Endodermal cell (in vitro differentiated cells): ENCODE measurements around the gene RBPJL. TPM values are rescaled to one million over a fixed set of nuclear protein-coding genes. Genes with fewer than 3 reads are reported as not detected.
A peak's percentile ranks its signal among the peaks of the same experiment; 100 is the strongest.

Experiments
- DNase-seq: peaks from one replicate; pipeline ENCODE4 v3.0.0-alpha.2; 2017
- H3K27ac ChIP-seq: 2 replicates; pipeline ENCODE4 v1.5.1; 2013; ENCODE audit warnings: mild to moderate bottlenecking, low read depth, low read length, moderate library complexity
- H3K27me3 ChIP-seq: 2 replicates; pipeline ENCODE4 v1.6.1; 2013; ENCODE audit warnings: mild to moderate bottlenecking, low read length, moderate library complexity; ENCODE audit not compliant: insufficient read depth, control insufficient read depth, poor library complexity, severe bottlenecking
- H3K36me3 ChIP-seq: 2 replicates; pipeline ENCODE4 v1.7.0; 2013; ENCODE audit warnings: mild to moderate bottlenecking, low read length, moderate library complexity; ENCODE audit not compliant: control insufficient read depth, insufficient read depth
- H3K4me1 ChIP-seq: one replicate; pipeline ENCODE4 v1.7.0; 2013; ENCODE audit warnings: low read length; ENCODE audit not compliant: control insufficient read depth, insufficient read depth
- H3K4me3 ChIP-seq: 2 replicates; pipeline ENCODE4 v1.5.1; 2013; ENCODE audit warnings: mild to moderate bottlenecking, low read length, moderate library complexity
- H3K9ac ChIP-seq: 2 replicates; pipeline ENCODE4 v1.6.1; 2013; ENCODE audit warnings: mild to moderate bottlenecking, low read length, moderate library complexity; ENCODE audit not compliant: poor library complexity, severe bottlenecking; ENCODE audit errors: extremely low read depth
- H3K9me3 ChIP-seq: 2 replicates; pipeline ENCODE4 v1.6.1; 2013; ENCODE audit warnings: mild to moderate bottlenecking, low read length, moderate library complexity; ENCODE audit not compliant: control insufficient read depth
- H3K27ac Mint-ChIP-seq: 2 replicates; pipeline ENCODE4 v1.8.0; 2020; ENCODE audit warnings: mixed read lengths
- H3K27me3 Mint-ChIP-seq: 2 replicates; pipeline ENCODE4 v1.8.0; 2021; ENCODE audit warnings: mild to moderate bottlenecking, mixed read lengths; ENCODE audit not compliant: insufficient read depth
- H3K36me3 Mint-ChIP-seq: 2 replicates; pipeline ENCODE4 v1.8.0; 2020; ENCODE audit warnings: low read depth, mixed read lengths
- H3K4me1 Mint-ChIP-seq: 2 replicates; pipeline ENCODE4 v1.8.0; 2020; ENCODE audit warnings: mixed read lengths
- H3K4me3 Mint-ChIP-seq: 2 replicates; pipeline ENCODE4 v1.8.0; 2020; ENCODE audit warnings: mild to moderate bottlenecking, moderate library complexity, mixed read lengths
- H3K9me3 Mint-ChIP-seq: 2 replicates; pipeline ENCODE4 v1.8.0; 2020; ENCODE audit warnings: mild to moderate bottlenecking, mixed read lengths
- CTCF ChIP-seq: fragments of 200-600 bp; sonication (generic); conservative IDR thresholded peaks from 2 replicates; pipeline ENCODE4 v1.5.0; 2021; ENCODE audit warnings: antibody characterized with exemption, mild to moderate bottlenecking
- WGBS, 2 experiments: methylation state at CpG; one replicate each; pipeline versions ENCODE4 v1.1.5 to v1.1.7; 2013; ENCODE audit warnings: missing lambda C conversion rate in 2 of 2, mixed read lengths in 1 of 2; ENCODE audit not compliant: insufficient coverage in 1 of 2, insufficient read length in 1 of 2; 5-methylcytosine and 5-hydroxymethylcytosine counted together
- total RNA-seq, 2 donors: library from RNA; stranded (reverse); fragmentation: NEBNext Ultra II Directional in 1 of 2; extraction: Animal tissue kit (Norgen Biotek cat#: 25700) in 1 of 2; gene quantifications; 2 replicates in 1 of 2; 3 replicates in 1 of 2; pipeline ENCODE4 v1.2.1, GENCODE V29; 2021

Gene RBPJL
- total RNA-seq, 2 donors from 2014 or later = not detected

GRCh38 chr20:45341939-45342854 lies 35.6 kb downstream of the RBPJL start:
- Histone ChIP-seq H3K4me1 (peaks cover 57% of the 10 kb centered on the region), H3K9me3 (no peaks in the 10 kb centered on the region), H3K36me3 (peaks cover 13% of the 10 kb centered on the region), H3K4me3 (peak overlapping the region; percentile 95), H3K9ac (peak overlapping the region; percentile 75), H3K27ac (peak overlapping the region; percentile 68), H3K27me3 (no peaks in the 10 kb centered on the region)
- H3K27me3 Mint-ChIP-seq = no peaks in the 10 kb centered on the region
- peaks cover 11% of the 10 kb centered on the region for H3K36me3 Mint-ChIP-seq
- H3K9me3 Mint-ChIP-seq = no peaks in the 10 kb centered on the region
- peak; percentile 89 for DNase-seq
- no peak for TF ChIP-seq CTCF
- peaks cover 95% of the 10 kb centered on the region for H3K4me1 Mint-ChIP-seq
- 0 to 4% methylated on average over 5 to 16 of the region's 16 CpGs for WGBS, 2 experiments
- H3K27ac Mint-ChIP-seq = peak overlapping the region; percentile 97
- H3K4me3 Mint-ChIP-seq = peak overlapping the region; percentile 86

GRCh38 chr20:45342855-45343531 lies 36.4 kb downstream of the RBPJL start:
- Histone ChIP-seq H3K4me3 (peak overlapping the region; percentile 95), H3K9ac (peak overlapping the region; percentile 75), H3K9me3 (no peaks in the 10 kb centered on the region), H3K4me1 (peaks cover 56% of the 10 kb centered on the region), H3K27ac (peak overlapping the region; percentile 4), H3K27me3 (no peaks in the 10 kb centered on the region), H3K36me3 (peaks cover 13% of the 10 kb centered on the region)
- Mint-ChIP-seq H3K27ac (peak overlapping the region; percentile 97), H3K4me1 (peaks cover 91% of the 10 kb centered on the region), H3K27me3 (no peaks in the 10 kb centered on the region), H3K9me3 (no peaks in the 10 kb centered on the region), H3K4me3 (peak overlapping the region; percentile 86), H3K36me3 (peaks cover 11% of the 10 kb centered on the region)
- WGBS, 2 experiments = 34 to 37% methylated on average over 4 to 6 of the region's 6 CpGs
- no peak for TF ChIP-seq CTCF
- DNase-seq = no peak

- H3K27ac Mint-ChIP-seq = peak overlapping the region; percentile 97
- peak overlapping the region; percentile 86 for H3K4me3 Mint-ChIP-seq
- no peaks in the 10 kb centered on the region for H3K27me3 Mint-ChIP-seq
- Histone ChIP-seq H3K27ac (no peak overlapping the region), H3K9me3 (no peaks in the 10 kb centered on the region), H3K36me3 (peaks cover 13% of the 10 kb centered on the region), H3K4me1 (peaks cover 51% of the 10 kb centered on the region), H3K9ac (peak overlapping the region; percentile 75), H3K27me3 (no peaks in the 10 kb centered on the region), H3K4me3 (peak overlapping the region; percentile 95)
- WGBS, 2 experiments = 35 to 76% methylated on average over 3 to 5 of the region's 6 CpGs
- H3K9me3 Mint-ChIP-seq = no peaks in the 10 kb centered on the region
- peaks cover 85% of the 10 kb centered on the region for H3K4me1 Mint-ChIP-seq
- TF ChIP-seq CTCF = no peak
- peaks cover 11% of the 10 kb centered on the region for H3K36me3 Mint-ChIP-seq
- DNase-seq = peak; percentile 67
These were observed 37.0 kb downstream of the RBPJL start for GRCh38 chr20:45343532-45344167.
